ENCODE measurements around the gene MYL10. TPM values are rescaled to one million over a fixed set of nuclear protein-coding genes. Genes with fewer than 3 reads are reported as not detected.
A peak's percentile ranks its signal among the peaks of the same experiment; 100 is the strongest.

Gene MYL10
- total RNA-seq, 4 donors from 2014 or later, result not detected

DNA sequence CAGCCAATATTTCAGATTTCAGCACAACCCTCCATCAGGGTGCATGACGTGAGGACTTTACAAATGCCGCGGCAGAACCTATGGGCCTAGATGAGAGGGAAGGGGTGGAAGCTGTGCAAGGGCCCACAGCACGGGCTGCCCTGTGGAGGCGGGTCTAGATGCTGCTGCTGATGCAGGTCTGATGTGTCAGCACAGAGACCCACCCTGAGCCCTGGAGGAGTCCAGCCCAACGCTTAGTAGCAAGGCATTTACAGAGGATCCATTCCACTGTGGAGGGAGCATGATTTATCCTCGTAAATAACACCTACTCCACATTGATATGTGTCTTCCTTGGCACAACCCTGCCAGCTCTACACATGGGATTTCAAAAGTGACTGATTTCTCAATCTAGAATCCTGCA is 48.5 kb downstream of the MYL10 start:
- no peak for DNase-seq
- in situ Hi-C loops (cut with MboI; ENCODE audit: low pct_ligation_motif_present in 1 of 4, low pct_unique_long_range_greater_than_20kb in 1 of 4, low sequenced_read_pairs in 3 of 4) (no loop called here), intact Hi-C loops (cut with DNase I; ENCODE audit: low total_unique reads) (no loop called here)
- no peaks in the 10 kb centered on the region for H3K27me3 ChIP-seq
- no peaks in the 10 kb centered on the region for H3K36me3 ChIP-seq
- WGBS, 2 donors (ENCODE audit: low coverage in 1 of 2), result 94 to 95% methylated on average over 5 to 7 of the region's 7 CpGs
- no peak for TF ChIP-seq POLR2AphosphoS5 (IDR thresholded peaks at IDR 0.05)
- TF ChIP-seq POLR2A (IDR thresholded peaks at IDR 0.05), result no peak
- TF ChIP-seq CTCF (IDR thresholded peaks at IDR 0.05), result no peak
- no peak for TF ChIP-seq EP300 (IDR thresholded peaks at IDR 0.05; ENCODE audit: low read depth)
- peaks cover 1 to 19% (median 9%) of the 10 kb centered on the region in 4 donors for H3K4me1 ChIP-seq
- no peak overlapping the region for H3K4me3 ChIP-seq
- no peak overlapping the region for H3K27ac ChIP-seq
- H3K9me3 ChIP-seq, result peaks cover 0 to 5% of the 10 kb centered on the region in 2 donors

DNA sequence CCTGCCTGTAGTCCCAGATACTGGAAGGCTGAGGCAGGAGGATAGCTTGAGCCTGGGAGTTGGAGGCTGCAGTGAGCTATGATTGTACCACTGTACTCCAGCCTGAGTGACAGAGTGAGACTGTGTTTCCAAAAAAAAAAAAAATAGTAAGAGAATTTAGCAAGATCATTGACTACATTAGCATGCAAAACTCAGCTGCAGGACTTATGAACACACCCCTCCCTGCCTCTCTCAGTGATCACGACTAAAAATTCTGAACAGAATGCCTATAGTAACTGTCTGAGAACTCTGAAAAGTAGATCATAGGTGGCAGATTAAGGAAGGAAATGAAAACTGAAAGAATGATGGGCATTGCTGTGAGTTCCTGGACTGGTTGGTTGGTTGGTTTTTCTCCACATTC is 50.5 kb downstream of the MYL10 start:
- 22 to 23% methylated on average over 1 of the region's 1 CpG for WGBS, 2 donors (ENCODE audit: low coverage in 1 of 2)
- no peak for TF ChIP-seq EP300 (IDR thresholded peaks at IDR 0.05; ENCODE audit: low read depth)
- TF ChIP-seq POLR2AphosphoS5 (IDR thresholded peaks at IDR 0.05), result no peak
- no peak for TF ChIP-seq POLR2A (IDR thresholded peaks at IDR 0.05)
- TF ChIP-seq CTCF (IDR thresholded peaks at IDR 0.05), result no peak
- in situ Hi-C loops (cut with MboI; ENCODE audit: low pct_ligation_motif_present in 1 of 4, low pct_unique_long_range_greater_than_20kb in 1 of 4, low sequenced_read_pairs in 3 of 4), result no loop called here
- no peak overlapping the region for H3K27ac ChIP-seq
- no peaks in the 10 kb centered on the region for H3K36me3 ChIP-seq
- intact Hi-C loops (cut with DNase I; ENCODE audit: low total_unique reads), result no loop called here
- H3K9me3 ChIP-seq, result peaks cover 0 to 5% of the 10 kb centered on the region in 2 donors
- no peak for DNase-seq
- peaks cover 0 to 12% (median 4%) of the 10 kb centered on the region in 4 donors for H3K4me1 ChIP-seq
- H3K27me3 ChIP-seq, result no peaks in the 10 kb centered on the region
- no peak overlapping the region for H3K4me3 ChIP-seq

GRCh38 chr7:101576998-101577397 is 52.1 kb downstream of the MYL10 start:
- TF ChIP-seq CTCF (IDR thresholded peaks at IDR 0.05) (no peak), EP300 (IDR thresholded peaks at IDR 0.05; ENCODE audit: low read depth) (no peak), POLR2A (IDR thresholded peaks at IDR 0.05) (no peak), POLR2AphosphoS5 (IDR thresholded peaks at IDR 0.05) (no peak)
- Histone ChIP-seq H3K9me3 (peaks cover 5 to 9% of the 10 kb centered on the region in 2 donors), H3K27me3 (no peaks in the 10 kb centered on the region), H3K4me3 (no peak overlapping the region), H3K36me3 (no peaks in the 10 kb centered on the region), H3K4me1 (peaks cover 0 to 12% (median 4%) of the 10 kb centered on the region in 4 donors), H3K27ac (no peak overlapping the region)
- in situ Hi-C loops (cut with MboI; ENCODE audit: low pct_ligation_motif_present in 1 of 4, low pct_unique_long_range_greater_than_20kb in 1 of 4, low sequenced_read_pairs in 3 of 4), result no loop called here
- no peak for DNase-seq
- WGBS, 2 donors (ENCODE audit: low coverage in 1 of 2), result 94 to 100% methylated on average over 1 to 3 of the region's 3 CpGs
- intact Hi-C loops (cut with DNase I; ENCODE audit: low total_unique reads), result no loop called here

- Histone ChIP-seq H3K27me3 (no peaks in the 10 kb centered on the region), H3K27ac (peak overlapping the region in 2 of 4 donors; percentile 5 to 12), H3K9me3 (peaks cover 5 to 12% of the 10 kb centered on the region in 2 donors), H3K4me3 (no peak overlapping the region), H3K4me1 (peaks cover 0 to 12% (median 4%) of the 10 kb centered on the region in 4 donors), H3K36me3 (no peaks in the 10 kb centered on the region)
- intact Hi-C loops (cut with DNase I; ENCODE audit: low total_unique reads), result no loop called here
- no peak for TF ChIP-seq POLR2AphosphoS5 (IDR thresholded peaks at IDR 0.05)
- no peak for TF ChIP-seq POLR2A (IDR thresholded peaks at IDR 0.05)
- TF ChIP-seq CTCF (IDR thresholded peaks at IDR 0.05), result no peak
- no peak for TF ChIP-seq EP300 (IDR thresholded peaks at IDR 0.05; ENCODE audit: low read depth)
- no peak for DNase-seq
- in situ Hi-C loops (cut with MboI; ENCODE audit: low pct_ligation_motif_present in 1 of 4, low pct_unique_long_range_greater_than_20kb in 1 of 4, low sequenced_read_pairs in 3 of 4), result no loop called here
Observed at GRCh38 chr7:101575721-101576120, 53.4 kb downstream of the MYL10 start.

Data from transverse colon (tissue), 4 donors.